Measurements from ENCODE around the gene SEM1. TPM values are rescaled to one million over a fixed set of nuclear protein-coding genes. Genes with fewer than 3 reads are reported as not detected.
"Not testable (repeated sequence)": the region's sequence is repeated elsewhere in the genome, so short reads cannot be mapped to it uniquely, and the experiment has no call there.

Gene SEM1
- total RNA-seq = 39.3 and 41.2 TPM in 2 replicates

- intact Hi-C loops (cut with micrococcal nuclease) = loop anchor here (1.0 to 5.0 kb wide), 6 partner anchors 15 to 387 kb away; partner anchors contain the start of gene SLC25A13
These were observed at the start of gene SEM1 for GRCh38 chr7:96709381-96710228. Gene SEM1, minus strand, starts transcription at chr7:96709846. Its CDS starts 83 bp downstream, at chr7:96709763.

GRCh38 chr7:96757880-96758279 is 48.2 kb upstream of the SEM1 start:
- intact Hi-C loops (cut with micrococcal nuclease) = not testable (repeated sequence)

- intact Hi-C loops (cut with micrococcal nuclease) = no loop called here
These were observed 37.8 kb upstream of the SEM1 start for GRCh38 chr7:96747418-96747940.

GRCh38 chr7:96740130-96740529 is 30.5 kb upstream of the SEM1 start:
- intact Hi-C loops (cut with micrococcal nuclease) = no loop called here

- intact Hi-C loops (cut with micrococcal nuclease) = no loop called here
These were observed 30.0 kb upstream of the SEM1 start for GRCh38 chr7:96739609-96740008.

GRCh38 chr7:96739167-96739566 is 29.5 kb upstream of the SEM1 start:
- intact Hi-C loops (cut with micrococcal nuclease) = no loop called here

GRCh38 chr7:96738705-96739104 is 29.1 kb upstream of the SEM1 start:
- intact Hi-C loops (cut with micrococcal nuclease) = no loop called here

- intact Hi-C loops (cut with micrococcal nuclease) = no loop called here
These were observed 28.0 kb upstream of the SEM1 start for GRCh38 chr7:96737545-96738050.

GRCh38 chr7:96734343-96734742 is 24.7 kb upstream of the SEM1 start:
- intact Hi-C loops (cut with micrococcal nuclease) = no loop called here

GRCh38 chr7:96729820-96730219 is 20.2 kb upstream of the SEM1 start:
- intact Hi-C loops (cut with micrococcal nuclease) = no loop called here

- intact Hi-C loops (cut with micrococcal nuclease) = no loop called here
These were observed 18.5 kb upstream of the SEM1 start for GRCh38 chr7:96728139-96728538.

GRCh38 chr7:96727534-96728088 is 18.0 kb upstream of the SEM1 start:
- intact Hi-C loops (cut with micrococcal nuclease) = no loop called here

GRCh38 chr7:96723622-96724021 is 14.0 kb upstream of the SEM1 start:
- intact Hi-C loops (cut with micrococcal nuclease) = no loop called here

GRCh38 chr7:96722928-96723327 is 13.3 kb upstream of the SEM1 start:
- intact Hi-C loops (cut with micrococcal nuclease) = not testable (repeated sequence)

- intact Hi-C loops (cut with micrococcal nuclease) = no loop called here
These were observed 11.2 kb upstream of the SEM1 start for GRCh38 chr7:96720843-96721242.

- intact Hi-C loops (cut with micrococcal nuclease) = no loop called here
These were observed 9.5 kb upstream of the SEM1 start for GRCh38 chr7:96719164-96719563.

GRCh38 chr7:96718107-96719003 is 8.7 kb upstream of the SEM1 start:
- intact Hi-C loops (cut with micrococcal nuclease) = no loop called here

- intact Hi-C loops (cut with micrococcal nuclease) = no loop called here
These were observed 3.4 kb upstream of the SEM1 start for GRCh38 chr7:96713037-96713436.

GRCh38 chr7:96710544-96710943 is 898 bp upstream of the SEM1 start:
- intact Hi-C loops (cut with micrococcal nuclease) = no loop called here

- intact Hi-C loops (cut with micrococcal nuclease) = loop anchor here (1.0 to 5.0 kb wide), 6 partner anchors 14 to 387 kb away; partner anchors contain the start of gene SLC25A13
These were observed 774 bp downstream of the SEM1 start for GRCh38 chr7:96708872-96709271.
